ENCODE results near the gene DPT.
"Not testable (repeated sequence)": the region's sequence is repeated elsewhere in the genome, so short reads cannot be mapped to it uniquely, and the experiment has no call there.

DPT gene

GRCh38 chr1:168728473-168729404 lies at the start of gene DPT:
TSS of gene DPT (minus strand) at chr1:168729206. CDS start at chr1:168729174, 32 bp downstream.
- DNase-seq (ENCODE audit: low read depth) = no peak

- DNase-seq (ENCODE audit: low read depth) = no peak
Observed at GRCh38 chr1:168775366-168775765, 46.4 kb upstream of the DPT start.

GRCh38 chr1:168774241-168774640 lies 45.2 kb upstream of the DPT start:
- DNase-seq (ENCODE audit: low read depth) = no peak

- no peak for DNase-seq (ENCODE audit: low read depth)
Observed at GRCh38 chr1:168772428-168773060, 43.5 kb upstream of the DPT start.

- DNase-seq (ENCODE audit: low read depth) = no peak
Observed at GRCh38 chr1:168771104-168771630, 42.2 kb upstream of the DPT start.

GRCh38 chr1:168769893-168770292 lies 40.9 kb upstream of the DPT start:
- DNase-seq (ENCODE audit: low read depth) = not testable (repeated sequence)

GRCh38 chr1:168767894-168768584 lies 39.0 kb upstream of the DPT start:
- no peak for DNase-seq (ENCODE audit: low read depth)

GRCh38 chr1:168766568-168766967 lies 37.6 kb upstream of the DPT start:
- DNase-seq (ENCODE audit: low read depth) = no peak

GRCh38 chr1:168763031-168763430 lies 34.0 kb upstream of the DPT start:
- no peak for DNase-seq (ENCODE audit: low read depth)

GRCh38 chr1:168762473-168762872 lies 33.5 kb upstream of the DPT start:
- no peak for DNase-seq (ENCODE audit: low read depth)

- no peak for DNase-seq (ENCODE audit: low read depth)
Observed at GRCh38 chr1:168760781-168761180, 31.8 kb upstream of the DPT start.

GRCh38 chr1:168760241-168760640 lies 31.2 kb upstream of the DPT start:
- no peak for DNase-seq (ENCODE audit: low read depth)

- DNase-seq (ENCODE audit: low read depth) = no peak
Observed at GRCh38 chr1:168759077-168759476, 30.1 kb upstream of the DPT start.

GRCh38 chr1:168758503-168758902 lies 29.5 kb upstream of the DPT start:
- DNase-seq (ENCODE audit: low read depth) = no peak

- DNase-seq (ENCODE audit: low read depth) = no peak
Observed at GRCh38 chr1:168755800-168756418, 26.9 kb upstream of the DPT start.

- no peak for DNase-seq (ENCODE audit: low read depth)
Observed at GRCh38 chr1:168752171-168752832, 23.3 kb upstream of the DPT start.

- no peak for DNase-seq (ENCODE audit: low read depth)
Observed at GRCh38 chr1:168751195-168751650, 22.2 kb upstream of the DPT start.

GRCh38 chr1:168742994-168743650 lies 14.1 kb upstream of the DPT start:
- no peak for DNase-seq (ENCODE audit: low read depth)

GRCh38 chr1:168742386-168742785 lies 13.4 kb upstream of the DPT start:
- no peak for DNase-seq (ENCODE audit: low read depth)

GRCh38 chr1:168739908-168740307 lies 10.9 kb upstream of the DPT start:
- DNase-seq (ENCODE audit: low read depth) = no peak

GRCh38 chr1:168736520-168736919 lies 7.5 kb upstream of the DPT start:
- DNase-seq (ENCODE audit: low read depth) = no peak
